VCaP (cell line): Measurements from ENCODE around the gene KCNE3.

Experiments used
- H3K27ac ChIP-seq: fragments of 450-650 bp; 2 replicates; pipeline ENCODE4 v1.5.1; 2017
- TF ChIP-seq, protein P1 (sequence below): fragments of 450-650 bp; conservative IDR thresholded peaks from 2 replicates; pipeline ENCODE4 v1.5.1; 2017; ENCODE audit warnings: mild to moderate bottlenecking, moderate library complexity

Gene KCNE3

DNA sequence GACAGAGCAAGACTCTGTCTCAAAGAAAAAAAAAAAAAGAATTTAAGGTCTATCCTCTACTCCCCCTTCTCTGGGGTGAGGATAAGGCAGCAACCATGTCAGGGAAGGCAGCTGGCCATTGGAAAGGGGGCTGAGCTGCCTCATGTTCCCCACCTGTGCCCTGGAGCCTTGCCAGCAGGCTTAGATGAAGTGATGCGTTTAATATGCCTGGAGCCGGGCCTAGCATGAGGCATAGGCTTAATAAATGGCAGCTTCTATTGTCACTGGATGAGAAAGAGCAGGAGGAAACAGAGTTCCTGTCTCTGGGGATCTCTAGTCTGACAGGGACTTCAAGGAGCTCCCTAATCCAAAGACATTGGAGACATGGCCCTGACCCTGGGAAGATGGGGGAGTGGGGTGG, 3.2 kb upstream of the KCNE3 start:
- H3K27ac ChIP-seq = no peak overlapping the region
- TF ChIP-seq, protein P1, sequence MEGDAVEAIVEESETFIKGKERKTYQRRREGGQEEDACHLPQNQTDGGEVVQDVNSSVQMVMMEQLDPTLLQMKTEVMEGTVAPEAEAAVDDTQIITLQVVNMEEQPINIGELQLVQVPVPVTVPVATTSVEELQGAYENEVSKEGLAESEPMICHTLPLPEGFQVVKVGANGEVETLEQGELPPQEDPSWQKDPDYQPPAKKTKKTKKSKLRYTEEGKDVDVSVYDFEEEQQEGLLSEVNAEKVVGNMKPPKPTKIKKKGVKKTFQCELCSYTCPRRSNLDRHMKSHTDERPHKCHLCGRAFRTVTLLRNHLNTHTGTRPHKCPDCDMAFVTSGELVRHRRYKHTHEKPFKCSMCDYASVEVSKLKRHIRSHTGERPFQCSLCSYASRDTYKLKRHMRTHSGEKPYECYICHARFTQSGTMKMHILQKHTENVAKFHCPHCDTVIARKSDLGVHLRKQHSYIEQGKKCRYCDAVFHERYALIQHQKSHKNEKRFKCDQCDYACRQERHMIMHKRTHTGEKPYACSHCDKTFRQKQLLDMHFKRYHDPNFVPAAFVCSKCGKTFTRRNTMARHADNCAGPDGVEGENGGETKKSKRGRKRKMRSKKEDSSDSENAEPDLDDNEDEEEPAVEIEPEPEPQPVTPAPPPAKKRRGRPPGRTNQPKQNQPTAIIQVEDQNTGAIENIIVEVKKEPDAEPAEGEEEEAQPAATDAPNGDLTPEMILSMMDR = no peak

DNA sequence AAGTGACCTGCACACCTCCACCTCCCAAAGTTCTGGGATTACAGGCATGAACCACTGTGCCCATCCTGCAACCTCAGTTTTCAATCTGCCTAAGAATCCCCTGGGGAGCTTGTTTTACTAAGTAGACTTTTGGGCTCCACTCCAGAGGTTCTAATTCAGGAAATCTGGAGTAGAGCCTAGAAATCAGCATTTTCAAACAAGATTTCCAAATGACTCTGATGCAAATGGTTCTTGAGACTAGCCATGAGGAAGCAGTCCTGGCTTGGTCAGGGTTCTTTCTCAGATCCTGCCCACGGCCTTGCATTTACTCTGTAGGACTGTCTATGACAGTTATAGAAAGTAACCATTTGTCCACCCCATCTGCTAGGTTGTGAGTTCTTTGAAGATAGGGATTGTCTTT, 1.6 kb upstream of the KCNE3 start:
- H3K27ac ChIP-seq = no peak overlapping the region

DNA sequence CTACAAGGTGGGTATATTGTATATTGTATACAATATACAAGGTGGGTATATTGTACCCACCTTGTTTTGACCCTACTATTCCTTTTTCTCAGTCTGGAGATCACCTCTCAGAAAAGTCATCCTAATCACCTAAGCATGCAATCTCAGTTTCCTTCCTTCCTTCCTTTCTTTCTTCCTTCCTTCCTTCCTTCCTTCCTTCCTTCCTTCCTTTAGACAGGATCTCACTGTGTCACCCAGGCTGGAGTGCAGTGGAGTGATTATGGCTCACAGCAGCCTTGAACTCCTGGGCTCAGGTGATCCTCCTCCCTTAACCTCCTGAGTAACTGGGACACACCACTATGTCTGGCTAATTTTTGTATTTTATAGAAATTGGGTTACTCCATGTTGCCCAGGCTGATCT, 1.2 kb upstream of the KCNE3 start:
- no peak overlapping the region for H3K27ac ChIP-seq
- TF ChIP-seq, protein P1 = no peak

More for the DNA sequence above, 1.6 kb upstream of the KCNE3 start:
- TF ChIP-seq, protein P1 = no peak

DNA sequence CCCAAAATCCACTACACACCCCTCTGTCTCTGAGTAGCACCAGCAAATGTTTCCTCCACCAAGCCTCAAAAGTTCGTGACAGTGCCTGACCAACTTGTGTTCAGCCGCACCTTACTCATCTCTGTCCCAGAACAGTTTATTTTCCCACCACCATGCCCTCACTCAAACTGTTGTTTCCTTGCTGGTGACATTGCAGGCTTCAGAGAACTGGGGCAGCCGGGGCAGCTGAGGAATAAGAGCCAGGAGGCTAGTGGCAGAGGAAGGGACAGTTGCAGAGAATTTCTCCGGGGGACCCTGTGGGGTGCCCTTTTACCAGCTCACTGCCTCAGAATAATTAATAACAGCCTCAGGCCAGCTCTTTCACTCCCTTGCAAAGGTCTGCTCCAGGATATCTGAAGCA, 709 bp upstream of the KCNE3 start:
- TF ChIP-seq, protein P1 = no peak
- H3K27ac ChIP-seq = no peak overlapping the region

DNA sequence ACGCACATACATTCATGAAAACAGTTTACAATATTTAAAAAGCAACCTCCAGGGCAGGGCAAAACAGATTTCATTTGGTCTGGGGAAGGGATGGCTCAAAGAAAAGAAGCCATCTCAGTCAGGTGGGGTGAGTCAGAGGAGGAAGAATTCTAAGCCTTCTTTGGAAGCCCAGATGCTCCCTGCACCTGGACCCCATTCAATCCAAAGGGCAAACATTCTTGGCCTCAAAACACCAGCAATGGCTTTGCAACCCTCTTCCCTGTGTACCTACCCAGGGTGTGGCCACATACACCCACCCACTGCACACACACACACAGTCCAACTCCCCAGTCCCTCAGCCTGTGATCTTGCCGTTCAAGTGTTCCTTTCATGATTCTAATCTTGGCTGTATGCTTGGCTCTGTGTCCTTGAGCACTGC, 2.0 kb downstream of the KCNE3 start:
- TF ChIP-seq, protein P1 = no peak
- H3K27ac ChIP-seq = no peak overlapping the region

DNA sequence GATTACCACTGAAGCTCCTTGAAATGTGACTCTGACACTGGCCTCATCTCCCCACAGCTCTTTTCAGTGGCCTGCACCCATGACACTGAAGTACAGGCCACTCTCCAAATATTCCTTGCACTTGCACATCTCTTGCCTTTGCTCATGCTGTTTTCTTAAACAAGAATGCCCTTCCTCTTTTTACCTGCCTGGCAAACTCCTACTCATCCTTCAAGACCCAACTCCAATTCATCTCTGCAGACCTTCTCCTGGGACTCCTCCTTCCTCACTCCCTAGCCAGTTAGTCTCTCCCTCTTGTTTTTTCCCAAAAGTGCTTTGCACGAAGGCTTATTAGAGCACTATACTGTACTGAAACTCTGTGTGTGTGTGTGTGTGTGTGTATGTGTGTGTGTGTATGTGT, 2.6 kb downstream of the KCNE3 start:
- H3K27ac ChIP-seq = no peak overlapping the region
- TF ChIP-seq, protein P1 = no peak

DNA sequence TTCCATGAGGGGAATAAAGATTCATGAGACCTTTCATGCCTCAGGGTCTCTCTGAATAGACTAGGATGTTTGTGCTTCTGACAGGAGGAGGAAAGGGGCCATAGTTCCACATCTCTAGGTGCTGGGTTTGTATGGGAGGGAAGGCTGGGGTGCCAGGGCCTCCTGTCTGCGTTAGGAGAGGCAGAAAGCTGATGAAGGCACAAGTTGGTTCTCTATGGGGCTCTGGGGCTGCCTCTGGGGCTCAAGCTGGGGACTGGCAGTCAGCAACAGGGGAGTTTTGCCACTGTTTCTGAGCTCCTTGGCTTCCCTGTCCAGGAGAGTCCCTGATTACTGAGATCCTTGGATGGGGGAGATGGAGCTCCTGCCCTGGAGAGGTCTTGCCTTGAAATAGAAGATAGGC, 4.1 kb downstream of the KCNE3 start:
- H3K27ac ChIP-seq = no peak overlapping the region
- TF ChIP-seq, protein P1 = no peak

DNA sequence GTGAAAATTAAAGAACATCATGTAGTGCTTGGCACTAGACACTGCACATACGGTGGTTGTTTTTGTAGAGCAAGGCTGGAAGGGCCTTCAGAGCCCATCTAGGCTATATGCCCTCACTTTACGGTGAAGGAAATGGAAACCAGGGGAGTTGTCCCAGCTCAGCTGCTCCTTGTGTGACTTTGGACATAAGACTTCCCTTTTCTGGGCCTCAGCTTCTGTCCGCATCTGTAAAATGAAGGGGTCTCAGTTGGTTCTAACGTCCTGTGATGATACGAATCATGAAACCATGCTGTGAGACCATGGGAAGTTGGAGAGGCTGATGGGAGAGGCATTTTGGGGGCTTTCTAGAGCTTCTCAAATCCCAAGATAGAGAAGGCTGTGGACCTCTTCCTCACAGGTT, 4.7 kb downstream of the KCNE3 start:
- H3K27ac ChIP-seq = no peak overlapping the region
- TF ChIP-seq, protein P1 = no peak
